ENCODE measurements around the gene ANKRD60. TPM values are rescaled to one million over a fixed set of nuclear protein-coding genes. Genes with fewer than 3 reads are reported as not detected.

Gene ANKRD60
- total RNA-seq, 6 experiments from 2014 or later: not detected

- Mint-ChIP-seq H3K36me3 (ENCODE audit: low read depth) (peaks cover 17% of the 10 kb centered on the region), H3K27ac (no peak overlapping the region), H3K4me3 (no peak overlapping the region), H3K9me3 (no peaks in the 10 kb centered on the region; the same call in 1 of the 2 replicates), H3K27me3 (ENCODE audit: insufficient read depth) (peaks cover 59% of the 10 kb centered on the region), H3K4me1 (ENCODE audit: low read depth) (peaks cover 6% of the 10 kb centered on the region; the same call in 1 of the 2 replicates)
- no peak for TF ChIP-seq CTCF (IDR thresholded peaks at IDR 0.05)
- no peak for DNase-seq
These were observed 2.8 kb downstream of the ANKRD60 start for GRCh38 chr20:58225452-58226200.

- Mint-ChIP-seq H3K27me3 (ENCODE audit: insufficient read depth) (peaks cover 64% of the 10 kb centered on the region), H3K36me3 (ENCODE audit: low read depth) (peaks cover 17% of the 10 kb centered on the region), H3K27ac (no peak overlapping the region), H3K9me3 (no peaks in the 10 kb centered on the region; the same call in 1 of the 2 replicates), H3K4me1 (ENCODE audit: low read depth) (peaks cover 6% of the 10 kb centered on the region; the same call in 1 of the 2 replicates), H3K4me3 (no peak overlapping the region)
- TF ChIP-seq CTCF (IDR thresholded peaks at IDR 0.05): no peak
- DNase-seq: no peak
These were observed 3.5 kb downstream of the ANKRD60 start for GRCh38 chr20:58224974-58225373.

- no peak for DNase-seq
- H3K27ac Mint-ChIP-seq: no peak overlapping the region
- TF ChIP-seq CTCF (IDR thresholded peaks at IDR 0.05): no peak
These were observed 4.4 kb downstream of the ANKRD60 start for GRCh38 chr20:58224097-58224496.

GRCh38 chr20:58223358-58223941 is 5.0 kb downstream of the ANKRD60 start:
- Mint-ChIP-seq H3K36me3 (ENCODE audit: low read depth) (peaks cover 13% of the 10 kb centered on the region), H3K4me3 (no peak overlapping the region), H3K27me3 (ENCODE audit: insufficient read depth) (peaks cover 62% of the 10 kb centered on the region), H3K27ac (no peak overlapping the region), H3K4me1 (ENCODE audit: low read depth) (peaks cover 14% of the 10 kb centered on the region), H3K9me3 (peaks cover 9% of the 10 kb centered on the region)
- no peak for TF ChIP-seq CTCF (IDR thresholded peaks at IDR 0.05)
- no peak for DNase-seq

More at GRCh38 chr20:58224097-58224496, 4.4 kb downstream of the ANKRD60 start:
- H3K9me3 Mint-ChIP-seq: peaks cover 2% of the 10 kb centered on the region
- peaks cover 12% of the 10 kb centered on the region for H3K4me1 Mint-ChIP-seq (ENCODE audit: low read depth)
- peaks cover 65% of the 10 kb centered on the region for H3K27me3 Mint-ChIP-seq (ENCODE audit: insufficient read depth)
- peaks cover 14% of the 10 kb centered on the region for H3K36me3 Mint-ChIP-seq (ENCODE audit: low read depth)
- no peak overlapping the region for H3K4me3 Mint-ChIP-seq

GRCh38 chr20:58222446-58222845 is 6.0 kb downstream of the ANKRD60 start:
- H3K4me3 Mint-ChIP-seq: no peak overlapping the region
- no peak for TF ChIP-seq CTCF (IDR thresholded peaks at IDR 0.05)
- H3K9me3 Mint-ChIP-seq: peaks cover 9% of the 10 kb centered on the region
- H3K27me3 Mint-ChIP-seq (ENCODE audit: insufficient read depth): peaks cover 65% of the 10 kb centered on the region
- H3K4me1 Mint-ChIP-seq (ENCODE audit: low read depth): peaks cover 14% of the 10 kb centered on the region
- DNase-seq: no peak
- peaks cover 12% of the 10 kb centered on the region for H3K36me3 Mint-ChIP-seq (ENCODE audit: low read depth)
- no peak overlapping the region for H3K27ac Mint-ChIP-seq

All from HFFc6 (cell line).